ENCODE data around the gene ATP11B.
"Not testable (repeated sequence)": the region's sequence is repeated elsewhere in the genome, so short reads cannot be mapped to it uniquely, and the experiment has no call there.

ATP11B gene

GRCh38 chr3:182795389-182795782 is 2.1 kb downstream of the ATP11B start:
- Histone ChIP-seq H3K9me3 (ENCODE audit: severe bottlenecking) (no peaks in the 10 kb centered on the region), H3K27ac (no peak overlapping the region), H3K4me3 (ENCODE audit: low read depth, low read length) (no peak overlapping the region), H3K36me3 (no peaks in the 10 kb centered on the region), H3K27me3 (ENCODE audit: insufficient read depth, low read depth, severe bottlenecking) (no peaks in the 10 kb centered on the region)
- TF ChIP-seq CTCF (IDR thresholded peaks at IDR 0.05; ENCODE audit: low read depth, low read length): no peak
- no peak for DNase-seq

- H3K27ac ChIP-seq: no peak overlapping the region
- H3K4me3 ChIP-seq (ENCODE audit: low read depth, low read length): no peak overlapping the region
- H3K27me3 ChIP-seq (ENCODE audit: insufficient read depth, low read depth, severe bottlenecking): no peaks in the 10 kb centered on the region
- DNase-seq: no peak
- no peak for TF ChIP-seq CTCF (IDR thresholded peaks at IDR 0.05; ENCODE audit: low read depth, low read length)
- H3K36me3 ChIP-seq: no peaks in the 10 kb centered on the region
- H3K9me3 ChIP-seq (ENCODE audit: severe bottlenecking): no peaks in the 10 kb centered on the region
These were observed 3.0 kb downstream of the ATP11B start for GRCh38 chr3:182796310-182796709.

- Histone ChIP-seq H3K27ac (no peak overlapping the region), H3K4me3 (ENCODE audit: low read depth, low read length) (no peak overlapping the region), H3K36me3 (no peaks in the 10 kb centered on the region), H3K27me3 (ENCODE audit: insufficient read depth, low read depth, severe bottlenecking) (no peaks in the 10 kb centered on the region), H3K9me3 (ENCODE audit: severe bottlenecking) (no peaks in the 10 kb centered on the region)
- no peak for DNase-seq
- no peak for TF ChIP-seq CTCF (IDR thresholded peaks at IDR 0.05; ENCODE audit: low read depth, low read length)
These were observed 4.6 kb downstream of the ATP11B start for GRCh38 chr3:182797876-182798275.

GRCh38 chr3:182799143-182799542 is 5.8 kb downstream of the ATP11B start:
- H3K27ac ChIP-seq; H3K9me3 ChIP-seq (ENCODE audit: severe bottlenecking); H3K36me3 ChIP-seq; DNase-seq; H3K4me3 ChIP-seq (ENCODE audit: low read depth, low read length); H3K27me3 ChIP-seq (ENCODE audit: insufficient read depth, low read depth, severe bottlenecking): not testable (repeated sequence)

DNA sequence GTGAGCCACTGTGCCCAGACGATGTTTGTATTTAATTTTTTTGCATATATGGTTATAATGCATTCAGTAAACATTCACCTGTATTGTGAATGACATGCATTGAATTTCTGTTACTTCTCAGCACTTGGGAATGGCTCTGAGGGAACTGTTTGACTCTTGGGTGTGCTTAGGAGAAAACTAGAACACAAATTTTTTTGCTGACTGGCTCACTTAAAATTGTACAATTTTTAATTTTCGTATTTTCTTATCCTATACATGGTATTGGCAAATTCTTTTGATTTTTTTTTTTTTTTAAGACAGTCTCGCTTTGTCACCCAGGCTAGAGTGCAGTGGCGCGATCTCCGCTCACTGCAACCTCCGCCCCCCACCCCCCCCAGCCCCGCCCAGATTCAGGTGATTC is 7.2 kb downstream of the ATP11B start:
- no peak for TF ChIP-seq CTCF (IDR thresholded peaks at IDR 0.05; ENCODE audit: low read depth, low read length)
- no peak overlapping the region for H3K4me3 ChIP-seq (ENCODE audit: low read depth, low read length)
- H3K9me3 ChIP-seq (ENCODE audit: severe bottlenecking): no peaks in the 10 kb centered on the region
- H3K36me3 ChIP-seq: no peaks in the 10 kb centered on the region
- no peaks in the 10 kb centered on the region for H3K27me3 ChIP-seq (ENCODE audit: insufficient read depth, low read depth, severe bottlenecking)
- no peak for DNase-seq
- no peak overlapping the region for H3K27ac ChIP-seq

DNA sequence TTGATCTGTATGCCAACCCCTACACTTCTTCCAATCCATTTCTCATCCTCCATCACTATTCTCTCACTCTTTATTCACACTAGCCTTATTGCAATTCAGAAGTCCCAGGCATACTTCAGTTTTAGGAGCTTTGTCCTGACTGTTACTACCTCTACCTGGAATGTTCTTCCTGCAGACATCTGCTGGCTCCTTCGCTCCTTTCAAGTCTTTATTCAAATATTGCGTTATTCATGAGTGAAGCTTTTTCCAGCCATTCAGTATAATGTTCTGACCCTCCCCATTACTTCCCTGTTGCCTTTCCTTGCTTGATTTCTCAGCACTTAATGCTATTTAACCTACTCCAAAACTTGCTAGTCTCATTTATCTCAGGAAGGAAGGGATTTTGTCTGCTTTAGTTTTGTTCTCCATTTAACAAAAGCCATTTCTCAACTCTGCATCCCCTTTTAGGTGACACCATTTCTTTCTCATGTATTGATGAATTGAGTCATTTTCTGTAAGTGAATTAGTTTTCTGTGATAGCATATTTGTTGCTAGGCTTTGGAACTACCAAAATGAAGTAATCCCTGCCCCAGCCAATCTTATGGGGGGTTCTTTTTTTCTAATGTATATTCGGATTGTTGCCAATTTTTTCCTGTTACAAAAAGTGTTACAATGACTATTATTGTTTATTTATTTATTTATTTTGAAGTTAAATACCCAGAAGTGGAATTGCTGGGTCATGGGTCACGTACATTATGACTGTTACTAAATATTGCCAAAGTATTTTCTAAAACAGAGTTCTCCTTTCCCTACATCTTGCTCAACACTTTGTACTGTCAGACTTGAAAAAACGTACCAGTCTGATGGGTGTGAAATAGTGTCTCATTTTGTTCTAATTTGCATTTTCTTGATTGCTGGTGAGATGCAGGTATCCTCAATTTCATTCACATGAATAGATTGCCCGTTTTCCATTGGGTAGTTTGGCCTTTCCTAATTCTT is 9.4 kb downstream of the ATP11B start:
- TF ChIP-seq CTCF (IDR thresholded peaks at IDR 0.05; ENCODE audit: low read depth, low read length): no peak
- DNase-seq: no peak
- Histone ChIP-seq H3K27me3 (ENCODE audit: insufficient read depth, low read depth, severe bottlenecking) (no peaks in the 10 kb centered on the region), H3K4me3 (ENCODE audit: low read depth, low read length) (no peak overlapping the region), H3K9me3 (ENCODE audit: severe bottlenecking) (no peaks in the 10 kb centered on the region), H3K27ac (no peak overlapping the region), H3K36me3 (no peaks in the 10 kb centered on the region)

Measured in WERI-Rb-1 (cell line).